Measurements from ENCODE around the gene DMC1.

DNA sequence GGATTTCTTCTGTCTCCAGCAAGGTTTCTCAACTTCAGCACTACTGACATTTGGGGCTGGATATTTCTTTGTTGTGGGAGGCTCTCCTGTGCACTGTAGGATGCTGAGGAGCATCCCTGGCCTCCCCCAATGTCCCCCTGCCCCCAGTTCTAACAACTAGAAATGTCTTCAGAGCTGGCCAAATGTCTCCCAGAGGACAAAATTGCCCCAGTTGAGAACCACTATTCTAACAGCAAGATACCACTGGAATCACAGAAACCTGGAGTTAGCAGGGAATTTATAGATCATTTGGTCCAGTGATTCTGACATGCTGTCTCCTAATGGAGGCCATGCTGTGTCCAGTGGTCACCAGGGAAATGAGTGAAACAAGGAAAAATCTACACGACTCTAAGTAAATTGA, 32.2 kb upstream of the DMC1 start:
- no peak for TF ChIP-seq CTCF (IDR thresholded peaks at IDR 0.05; ENCODE audit: low read length)
- TF ChIP-seq EZH2phosphoT487 (IDR thresholded peaks at IDR 0.05; ENCODE audit: low read length), result no peak
